ENCODE measurements around the gene MMP24OS.

Gene MMP24OS

GRCh38 chr20:35312318-35312717 lies 34.4 kb upstream of the MMP24OS start:
- H3K4me3 ChIP-seq (replicated peaks; ENCODE audit: insufficient read depth, low read length) = no peak overlapping the region
- TF ChIP-seq SPI1 (IDR thresholded peaks at IDR 0.05; ENCODE audit: borderline replicate concordance, low read depth) (no peak), REST (IDR thresholded peaks at IDR 0.05; ENCODE audit: insufficient replicate concordance, low read depth) (no peak), GABPA (IDR thresholded peaks at IDR 0.05; ENCODE audit: low read depth) (no peak), CTCF (IDR thresholded peaks at IDR 0.05; ENCODE audit: insufficient read depth, low read length) (no peak), POLR2AphosphoS5 (IDR thresholded peaks at IDR 0.05; ENCODE audit: low read depth) (no peak)
- H3K27ac ChIP-seq (replicated peaks) = no peak overlapping the region
- H3K27me3 ChIP-seq (ENCODE audit: insufficient read depth, poor library complexity, severe bottlenecking) = no peaks in the 10 kb centered on the region
- DNase-seq (ENCODE audit: low read depth in 1 of 2, low spot score in 1 of 2) = no peak

GRCh38 chr20:35311822-35312221 lies 33.9 kb upstream of the MMP24OS start:
- Histone ChIP-seq H3K4me3 (replicated peaks; ENCODE audit: insufficient read depth, low read length) (no peak overlapping the region), H3K27me3 (ENCODE audit: insufficient read depth, poor library complexity, severe bottlenecking) (no peaks in the 10 kb centered on the region), H3K27ac (replicated peaks) (no peak overlapping the region)
- TF ChIP-seq GABPA (IDR thresholded peaks at IDR 0.05; ENCODE audit: low read depth) (no peak), REST (IDR thresholded peaks at IDR 0.05; ENCODE audit: insufficient replicate concordance, low read depth) (no peak), SPI1 (IDR thresholded peaks at IDR 0.05; ENCODE audit: borderline replicate concordance, low read depth) (no peak), CTCF (IDR thresholded peaks at IDR 0.05; ENCODE audit: insufficient read depth, low read length) (no peak), POLR2AphosphoS5 (IDR thresholded peaks at IDR 0.05; ENCODE audit: low read depth) (no peak)
- no peak for DNase-seq (ENCODE audit: low read depth in 1 of 2, low spot score in 1 of 2)

- no peak for TF ChIP-seq SPI1 (IDR thresholded peaks at IDR 0.05; ENCODE audit: borderline replicate concordance, low read depth)
- no peak for TF ChIP-seq CTCF (IDR thresholded peaks at IDR 0.05; ENCODE audit: insufficient read depth, low read length)
- TF ChIP-seq POLR2AphosphoS5 (IDR thresholded peaks at IDR 0.05; ENCODE audit: low read depth) = no peak
- TF ChIP-seq GABPA (IDR thresholded peaks at IDR 0.05; ENCODE audit: low read depth) = no peak
- TF ChIP-seq REST (IDR thresholded peaks at IDR 0.05; ENCODE audit: insufficient replicate concordance, low read depth) = no peak
- Histone ChIP-seq H3K27ac (replicated peaks) (no peak overlapping the region), H3K4me3 (replicated peaks; ENCODE audit: insufficient read depth, low read length) (no peak overlapping the region), H3K27me3 (ENCODE audit: insufficient read depth, poor library complexity, severe bottlenecking) (no peaks in the 10 kb centered on the region)
- no peak for DNase-seq (ENCODE audit: low read depth in 1 of 2, low spot score in 1 of 2)
These were observed 33.5 kb upstream of the MMP24OS start for GRCh38 chr20:35311409-35311808.
